Hair follicle dermal papilla cell (primary cell): ENCODE results near the gene PAK6. TPM values are rescaled to one million over a fixed set of nuclear protein-coding genes. Genes with fewer than 3 reads are reported as not detected.

Source experiments
- total RNA-seq: library from RNA; depleted of rRNA; stranded (reverse); fragments of >200 nt; gene quantifications from 2 replicates; pipeline ENCODE4 v1.2.3, GENCODE V29; 2012

Gene PAK6
- total RNA-seq: 0.12 and 0.32 TPM in 2 replicates

GRCh38 chr15:40238532-40239403 is at the start of gene PAK6:
Gene PAK6 (plus strand): TSS chr15:40239063. CDS start chr15:40264786, 25,723 bp downstream.

DNA sequence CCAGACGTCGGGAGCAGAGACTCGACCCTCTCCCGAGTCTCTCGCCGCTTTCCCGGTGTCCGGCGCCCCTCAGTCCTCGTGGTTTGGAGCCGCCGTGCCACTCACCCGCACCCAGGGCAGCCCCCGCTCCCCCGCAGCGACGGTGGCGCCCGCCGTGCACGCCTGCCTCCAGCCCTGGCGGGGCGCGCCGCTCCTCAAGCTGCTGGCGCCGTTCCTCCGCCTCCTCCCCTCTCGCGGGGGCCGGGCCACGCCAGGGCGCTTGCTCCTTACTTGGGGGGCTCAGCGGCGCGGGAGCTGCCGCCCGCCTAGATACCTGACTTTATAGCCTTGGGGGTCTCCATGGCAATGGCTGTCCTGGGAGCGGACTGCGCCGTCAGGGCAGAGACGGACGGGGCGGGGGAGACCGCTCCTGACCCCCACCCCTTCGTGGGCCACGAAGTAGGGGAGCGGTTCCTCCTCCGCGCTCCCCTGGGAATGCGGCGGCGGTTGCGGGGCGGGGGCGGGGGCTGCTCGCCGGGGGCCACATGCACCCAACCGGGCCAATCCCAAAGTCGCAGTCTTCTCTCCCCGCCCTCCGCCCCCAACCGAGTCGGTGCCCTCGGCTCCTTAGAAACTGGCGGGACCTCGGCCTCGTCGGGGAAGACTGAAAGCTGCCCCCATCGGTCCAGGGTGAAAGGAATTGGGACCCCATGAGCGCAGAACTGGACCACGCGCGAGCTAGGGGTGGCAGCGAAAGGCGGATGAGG is 44.2 kb downstream of the PAK6 start, which contains the start of gene ANKRD63:
ANKRD63 (minus strand) TSS at position 196 of the 746 bp plus-strand sequence. CDS start 478 bp downstream, outside the sequence.

DNA sequence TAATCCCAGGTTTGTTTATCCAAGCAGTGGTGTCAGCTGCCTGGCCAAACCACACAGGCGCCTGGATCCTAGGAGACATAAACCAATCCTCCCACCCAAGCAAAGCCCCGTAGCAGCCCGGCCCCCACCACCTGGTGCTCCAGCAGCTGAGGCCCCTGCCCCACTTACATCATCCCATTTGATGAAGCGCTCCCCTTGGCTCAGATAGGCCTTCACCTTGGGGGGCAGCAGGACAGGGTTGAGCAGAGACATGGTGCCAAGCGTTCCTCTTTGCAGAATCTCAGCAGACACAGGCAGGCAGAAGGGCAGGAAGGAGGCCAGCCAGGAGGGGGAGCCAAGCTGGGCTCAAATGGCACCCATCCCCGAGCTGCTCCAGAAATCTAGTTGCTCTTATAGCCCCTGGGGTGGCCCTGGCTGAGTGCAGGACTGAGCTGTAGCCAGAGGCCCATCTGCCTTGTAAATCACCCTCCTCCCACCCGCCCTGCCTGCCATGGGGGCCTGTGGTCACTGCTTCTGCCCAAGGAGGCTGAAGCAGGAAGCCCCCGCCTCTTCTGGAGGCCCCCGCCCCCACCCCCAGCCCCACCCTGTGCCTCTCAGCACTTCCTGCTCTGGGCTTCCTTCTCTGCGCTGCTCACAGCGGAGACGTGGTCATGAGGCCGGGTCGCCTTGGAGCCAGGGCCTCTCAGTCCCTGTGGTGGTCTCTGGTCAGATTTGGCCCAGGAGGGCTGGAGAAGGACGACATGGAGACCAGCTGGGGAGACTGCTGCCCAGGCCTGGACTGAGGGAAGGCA is 68.8 kb downstream of the PAK6 start, which contains the start of gene PLCB2:
PLCB2 (minus strand) TSS at position 515 of the 791 bp plus-strand sequence; CDS start at position 252, 263 bp downstream.

GRCh38 chr15:40323239-40323952 is 84.5 kb downstream of the PAK6 start, which contains the start of gene INAFM2:
Gene INAFM2 (plus strand): TSS chr15:40323692. CDS start chr15:40324056, 364 bp downstream.

Other genes with a start within 250 kb of the PAK6 start
- gene SRP14, start 199.9 kb upstream of the PAK6 start, total RNA-seq: 82.8 and 118 TPM in 2 replicates
- 6.6 and 9.2 TPM in 2 replicates for gene BMF, start 130.2 kb upstream of the PAK6 start, total RNA-seq
- gene BUB1B, start 78.0 kb upstream of the PAK6 start, total RNA-seq: 2.4 and 5.0 TPM in 2 replicates
- not detected in 2 replicates for gene ANKRD63, start 44.0 kb downstream of the PAK6 start, total RNA-seq
- 0.12 and 0.49 TPM in 2 replicates for gene PLCB2, start 68.9 kb downstream of the PAK6 start, total RNA-seq
- gene INAFM2, start 84.6 kb downstream of the PAK6 start, total RNA-seq: 12.2 and 13.4 TPM in 2 replicates
- 31.0 and 35.0 TPM in 2 replicates for gene CCDC9B, start 101.9 kb downstream of the PAK6 start, total RNA-seq
- gene PHGR1, start 112.0 kb downstream of the PAK6 start, total RNA-seq: not detected in 2 replicates
- 0.49 and 0.65 TPM in 2 replicates for gene DISP2, start 119.2 kb downstream of the PAK6 start, total RNA-seq
- 10.9 and 12.0 TPM in 2 replicates for gene KNSTRN, start 143.7 kb downstream of the PAK6 start, total RNA-seq
- 53.2 and 57.8 TPM in 2 replicates for gene IVD, start 166.7 kb downstream of the PAK6 start, total RNA-seq
- 13.7 and 17.8 TPM in 2 replicates for gene BAHD1, start 201.9 kb downstream of the PAK6 start, total RNA-seq
- gene CHST14, start 231.9 kb downstream of the PAK6 start, total RNA-seq: 15.5 and 18.7 TPM in 2 replicates